ENCODE results near the gene SRBD1.

- TF ChIP-seq CTCF (IDR thresholded peaks at IDR 0.05), result no peak
- no peak for TF ChIP-seq POLR2A (IDR thresholded peaks at IDR 0.05)
Observed at GRCh38 chr2:45340318-45340717, 270.7 kb downstream of the SRBD1 start.
